Measurements from ENCODE around the gene TAOK1.
"Not testable (repeated sequence)": the region's sequence is repeated elsewhere in the genome, so short reads cannot be mapped to it uniquely, and the experiment has no call there.

The TAOK1 gene

DNA sequence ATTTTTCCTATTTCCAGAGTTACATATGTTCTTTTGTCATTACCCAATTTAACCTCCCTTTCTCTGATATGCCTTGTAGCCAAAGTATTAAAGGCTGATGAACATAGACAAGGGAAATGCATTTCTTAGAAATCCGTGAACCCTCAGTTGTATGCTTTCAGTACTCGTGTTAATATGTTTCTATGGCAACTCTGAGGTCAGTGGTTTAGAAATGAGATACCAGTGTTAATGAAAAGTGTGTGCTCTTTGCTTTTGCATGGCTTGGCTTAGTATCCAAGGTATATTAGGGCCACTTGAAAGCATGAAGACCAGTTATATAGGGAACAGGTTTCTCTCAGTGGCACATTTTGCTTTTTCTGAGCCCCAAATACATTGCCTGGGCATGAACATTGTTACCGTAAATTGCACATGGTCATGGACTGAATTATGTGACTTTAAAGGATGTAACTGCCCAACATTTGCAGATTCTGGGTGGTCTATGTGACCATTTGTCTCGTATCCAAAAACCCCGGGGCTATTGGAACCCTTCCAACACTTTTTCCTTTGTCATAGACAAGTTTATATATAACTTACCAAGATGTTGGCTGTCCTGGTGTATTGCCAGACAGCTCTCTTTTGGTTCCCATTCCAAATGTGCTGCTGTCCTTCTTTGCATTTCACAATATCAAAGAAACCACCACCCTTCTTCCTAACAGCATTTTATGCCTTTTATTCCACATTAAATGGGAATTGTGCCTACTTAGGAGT lies 159.2 kb downstream of the TAOK1 start:
- DNase-seq = no peak

- DNase-seq = no peak
Observed at GRCh38 chr17:29555840-29556239, 165.7 kb downstream of the TAOK1 start.

DNA sequence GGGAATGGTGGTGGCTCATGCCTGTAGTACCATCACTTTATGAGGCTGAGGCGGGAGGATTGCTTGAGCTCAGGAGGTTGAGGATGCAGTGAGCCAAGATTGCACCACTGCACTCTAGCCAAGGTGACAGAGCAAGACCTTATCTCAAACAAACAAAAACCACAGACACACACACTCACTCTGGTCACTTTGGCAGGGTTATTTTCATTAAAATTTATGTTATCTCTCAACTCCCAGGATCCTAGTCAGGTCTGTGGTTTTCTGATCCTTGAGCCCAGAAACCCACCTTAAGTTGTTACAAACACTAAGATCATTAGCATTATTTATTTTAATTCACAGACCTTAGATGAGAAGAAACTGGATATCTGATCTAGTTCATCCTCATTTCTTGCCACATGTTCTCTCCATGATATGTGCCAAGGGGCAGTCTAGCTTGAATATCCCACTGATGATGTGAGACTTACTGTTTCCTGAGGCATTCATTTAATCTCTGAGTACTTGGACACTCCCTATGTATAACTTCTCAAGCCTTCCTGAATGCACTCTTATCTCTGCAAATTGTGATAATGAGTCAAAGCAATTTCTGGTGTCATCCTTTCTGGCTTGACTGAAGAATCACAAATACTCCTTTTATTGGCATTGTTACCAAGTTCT lies 167.0 kb downstream of the TAOK1 start:
- DNase-seq = no peak

- DNase-seq = no peak
Observed at GRCh38 chr17:29557739-29558116, 167.6 kb downstream of the TAOK1 start.

DNA sequence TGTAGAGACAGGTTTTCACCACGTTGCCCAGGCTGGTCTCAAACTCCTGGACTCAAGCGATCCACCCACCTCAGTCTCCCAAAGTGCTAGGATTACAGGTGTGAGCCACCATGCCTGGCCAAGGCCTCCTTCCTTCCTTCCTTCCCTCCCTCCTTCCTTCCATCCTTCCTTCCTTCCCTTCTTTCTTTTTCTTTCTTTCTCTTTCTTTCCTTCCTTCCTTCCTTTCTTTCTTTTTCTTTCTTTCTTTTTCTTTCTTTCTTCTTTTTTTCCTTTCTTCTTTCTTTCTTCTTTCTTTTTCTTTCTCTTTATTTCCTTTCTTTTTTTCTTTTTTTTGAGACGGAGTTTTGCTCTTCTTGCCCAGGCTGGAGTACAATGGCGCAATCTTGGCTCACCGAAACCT lies 168.0 kb downstream of the TAOK1 start:
- not testable (repeated sequence) for DNase-seq

DNA sequence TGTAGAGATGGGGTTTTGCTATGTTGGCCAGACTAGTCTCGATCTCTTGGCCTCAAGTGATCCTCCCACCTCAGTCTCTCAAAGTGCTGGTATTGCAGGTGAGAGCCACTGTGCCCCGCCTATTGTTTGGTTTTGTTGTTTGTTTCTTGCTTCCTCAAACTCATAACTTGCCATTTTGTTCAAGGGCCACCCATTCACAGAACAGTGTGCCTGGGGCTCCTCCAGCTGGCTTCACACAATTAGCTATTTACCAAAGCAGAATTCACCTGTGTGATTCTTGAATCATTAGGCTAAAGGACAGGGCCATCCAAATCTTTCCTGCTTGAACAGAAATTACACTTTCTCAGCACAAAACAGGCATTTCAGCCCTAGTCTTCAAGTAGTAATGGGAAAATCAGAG lies 169.5 kb downstream of the TAOK1 start:
- DNase-seq = peak in 1 of 2 experiments; percentile 65

- peak; percentile 99 to 100 for DNase-seq
Observed at GRCh38 chr17:29560316-29560715, 170.2 kb downstream of the TAOK1 start.

DNA sequence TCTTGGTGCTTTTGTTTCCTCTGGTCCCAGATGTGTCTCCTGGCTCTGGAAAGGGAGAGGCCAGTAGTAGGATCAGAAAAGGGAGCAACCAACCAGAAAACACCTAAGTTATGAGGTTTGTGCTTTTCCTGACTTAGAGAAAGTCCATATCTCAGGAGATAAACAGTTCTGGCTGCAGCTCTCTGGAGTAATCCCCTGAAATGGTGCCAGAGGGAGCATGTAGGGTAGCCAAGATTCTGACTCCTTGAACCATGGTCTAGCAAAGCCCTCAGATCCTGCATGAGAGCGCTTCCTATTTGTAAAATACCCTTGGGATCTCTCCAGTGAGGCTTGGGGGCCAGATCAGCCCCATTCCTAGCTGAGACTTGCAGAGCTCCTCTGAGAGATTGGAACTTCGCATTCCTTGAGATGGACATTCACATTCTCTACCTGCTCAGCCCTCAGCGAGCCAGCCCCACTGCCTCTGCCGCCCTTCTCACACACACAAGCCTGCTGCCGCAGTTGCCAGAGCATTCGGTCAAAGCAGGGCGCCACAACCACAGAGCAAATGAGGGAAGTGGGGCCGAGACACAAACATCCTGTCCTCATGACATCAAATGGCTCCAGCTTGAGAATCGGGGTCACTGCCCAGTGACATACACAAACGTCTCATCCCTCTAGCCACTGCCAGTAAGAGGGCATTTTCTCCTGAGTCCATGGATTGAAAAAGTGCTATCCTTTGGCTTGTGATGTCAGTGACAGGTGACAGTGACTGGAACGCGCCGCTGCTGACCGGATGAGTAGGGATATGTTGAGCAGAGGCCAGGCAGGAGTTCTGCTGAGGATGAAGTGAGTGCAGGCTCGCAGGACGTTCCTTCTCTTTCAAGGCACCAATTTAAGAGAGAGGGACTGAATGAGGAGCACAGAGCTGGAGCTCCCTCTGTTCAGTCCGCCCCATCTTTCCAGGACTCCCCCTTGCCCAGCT lies 171.7 kb downstream of the TAOK1 start:
- peak in 1 of 2 experiments; percentile 42 for DNase-seq

GRCh38 chr17:29562615-29563014 lies 172.5 kb downstream of the TAOK1 start:
- no peak for DNase-seq

DNA sequence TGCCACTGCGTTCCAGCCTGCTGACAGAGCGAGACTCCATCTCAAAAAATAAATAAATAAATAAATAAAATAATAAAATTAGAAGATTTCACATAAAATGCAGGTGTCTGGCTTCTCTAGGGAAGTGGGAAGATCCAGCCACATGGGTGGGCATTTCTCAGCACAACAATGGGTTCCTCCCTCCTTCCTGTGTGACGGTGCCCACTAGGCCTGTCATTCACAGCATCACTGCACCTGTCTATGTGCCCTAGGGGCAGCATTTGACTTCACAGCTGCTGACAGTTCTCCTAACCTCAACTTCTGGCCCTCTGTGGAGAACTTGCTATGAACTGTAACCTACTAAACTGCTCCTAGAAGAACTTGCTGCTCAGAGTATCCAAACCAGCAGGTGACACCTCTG lies 173.7 kb downstream of the TAOK1 start:
- DNase-seq = peak in 1 of 2 experiments; percentile 38

DNA sequence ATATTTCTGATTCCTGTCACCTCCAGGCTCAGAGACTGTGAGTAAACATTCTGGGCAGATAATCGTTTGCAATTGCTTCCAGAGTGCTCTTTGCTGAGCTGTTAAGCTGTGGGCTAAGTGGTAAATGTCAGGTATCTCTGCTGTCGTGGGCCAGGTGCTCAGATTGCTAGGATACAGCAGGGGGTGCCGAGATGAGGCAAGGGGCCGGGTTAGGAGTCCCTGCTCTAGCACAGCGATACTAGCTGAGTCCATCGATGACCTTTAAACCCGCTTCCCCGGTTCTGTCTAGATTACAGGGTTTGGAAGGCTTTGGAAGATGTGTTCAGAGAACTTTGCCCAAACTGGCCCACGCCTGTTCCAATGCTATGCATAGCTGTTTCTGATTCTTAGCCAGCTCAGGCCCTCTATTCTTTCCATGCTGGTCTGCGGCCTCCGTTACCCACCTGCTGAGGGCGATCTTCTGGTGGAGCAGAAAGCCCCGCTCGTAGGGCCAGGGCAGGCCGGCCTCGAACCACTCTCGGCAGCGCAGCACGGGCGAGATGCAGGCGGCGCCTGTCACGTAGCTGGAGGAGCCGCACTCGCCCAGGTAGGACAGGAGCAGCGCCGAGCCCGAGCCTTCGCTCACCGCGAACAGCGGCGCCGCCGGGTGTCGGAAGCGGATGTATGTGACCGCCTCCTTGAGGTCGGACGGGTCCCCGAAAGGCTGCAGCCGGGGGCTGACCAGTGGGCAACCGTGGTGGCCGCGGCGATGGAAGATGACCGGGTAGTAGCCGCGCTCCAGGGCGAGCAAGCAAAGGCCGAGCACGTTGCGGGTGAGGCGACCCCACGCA lies 175.7 kb downstream of the TAOK1 start:
- DNase-seq = peak; percentile 57 to 79

GRCh38 chr17:29566473-29567303 lies 176.5 kb downstream of the TAOK1 start, which contains the start of gene ABHD15:
TSS of gene ABHD15 (minus strand) at chr17:29567037. CDS start at chr17:29566966, 71 bp downstream.
- DNase-seq = peak; percentile 69 to 84

GRCh38 chr17:29567304-29567553 lies 177.1 kb downstream of the TAOK1 start:
- DNase-seq = no peak

DNA sequence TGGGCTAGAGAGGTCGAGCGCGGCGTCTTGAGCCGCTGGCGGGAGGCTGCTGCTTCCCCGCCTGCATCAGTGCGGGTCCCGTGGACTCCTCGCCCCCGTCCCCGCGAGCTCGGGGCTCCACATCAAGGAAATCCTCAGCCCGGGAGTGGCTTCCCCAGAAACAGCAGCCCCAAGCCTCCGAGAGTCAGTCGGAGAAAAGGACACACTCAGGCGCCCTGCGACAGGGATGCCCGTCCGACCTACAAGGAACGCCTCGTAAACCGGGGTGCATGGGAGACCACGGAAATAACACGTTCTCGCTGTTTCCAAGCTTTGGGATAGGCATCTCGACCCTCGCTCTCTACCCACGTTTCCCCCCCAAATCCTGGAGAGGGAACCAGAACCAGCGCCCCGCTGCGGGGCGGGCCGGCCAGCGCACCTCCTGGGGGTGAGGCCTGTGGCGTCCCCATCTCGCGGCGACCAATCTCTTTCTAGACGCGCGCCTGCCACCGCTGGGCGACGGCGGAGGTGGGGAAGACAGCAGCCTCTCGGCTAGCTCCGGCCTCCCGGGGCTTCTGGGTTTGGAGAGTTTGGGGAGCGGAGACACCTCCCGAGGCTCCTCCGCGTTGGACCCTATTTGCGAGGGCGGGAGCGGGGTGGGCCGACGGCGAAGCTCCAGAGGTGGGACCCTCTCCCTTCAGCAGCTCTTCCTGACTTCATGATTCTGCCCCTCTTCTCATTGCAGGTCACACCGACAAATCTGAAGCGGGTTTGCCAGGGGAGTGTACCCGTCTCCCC lies 177.6 kb downstream of the TAOK1 start:
- peak; percentile 83 to 88 for DNase-seq

DNA sequence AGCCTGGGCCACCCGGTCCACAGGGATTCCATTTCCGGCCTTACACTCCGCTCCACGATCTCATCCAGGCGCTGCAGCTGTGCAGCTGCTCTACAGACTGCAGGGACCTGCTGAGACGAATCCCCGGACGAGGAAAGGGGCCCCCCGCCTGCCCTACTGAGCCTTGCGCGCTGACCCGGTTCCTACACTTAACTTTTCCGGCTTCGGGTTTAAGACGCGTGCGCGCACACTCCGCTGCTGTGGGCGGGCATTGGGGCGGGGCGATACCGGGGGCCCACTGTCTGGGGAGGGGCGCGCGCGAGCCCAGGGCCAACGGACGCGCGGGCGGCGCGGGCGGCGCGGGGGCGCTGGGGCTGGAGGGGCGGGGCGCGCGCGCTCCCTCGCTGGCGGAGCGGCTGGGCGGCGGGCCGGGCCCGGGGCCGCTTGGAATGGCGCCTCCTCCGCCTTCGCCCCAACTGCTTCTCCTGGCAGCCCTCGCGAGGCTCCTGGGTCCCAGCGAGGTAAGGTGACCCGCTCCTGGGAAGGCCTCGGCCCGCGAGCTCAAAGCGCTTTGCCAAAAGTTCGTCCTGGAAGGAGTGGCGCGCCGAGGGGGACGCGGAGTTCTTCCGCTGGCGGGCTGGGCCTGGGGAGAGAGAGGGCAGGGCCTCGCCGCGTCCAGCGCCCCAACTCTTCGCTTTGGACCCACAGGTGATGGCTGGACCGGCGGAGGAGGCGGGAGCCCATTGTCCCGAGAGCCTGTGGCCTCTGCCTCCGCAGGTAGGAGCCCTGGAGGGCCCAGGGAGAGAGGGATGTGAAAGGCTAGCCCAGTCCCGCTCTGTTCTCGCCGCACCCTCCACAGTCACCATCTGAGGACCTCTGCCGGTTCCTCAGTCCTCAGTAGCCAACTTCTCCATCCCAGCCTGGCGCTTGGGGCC lies 178.4 kb downstream of the TAOK1 start, which contains the start of gene TP53I13:
Gene TP53I13 (plus strand): TSS at position 371 of the 914 bp plus-strand sequence. CDS start 58 bp downstream, at position 429.
- peak; percentile 92 to 96 for DNase-seq

DNA sequence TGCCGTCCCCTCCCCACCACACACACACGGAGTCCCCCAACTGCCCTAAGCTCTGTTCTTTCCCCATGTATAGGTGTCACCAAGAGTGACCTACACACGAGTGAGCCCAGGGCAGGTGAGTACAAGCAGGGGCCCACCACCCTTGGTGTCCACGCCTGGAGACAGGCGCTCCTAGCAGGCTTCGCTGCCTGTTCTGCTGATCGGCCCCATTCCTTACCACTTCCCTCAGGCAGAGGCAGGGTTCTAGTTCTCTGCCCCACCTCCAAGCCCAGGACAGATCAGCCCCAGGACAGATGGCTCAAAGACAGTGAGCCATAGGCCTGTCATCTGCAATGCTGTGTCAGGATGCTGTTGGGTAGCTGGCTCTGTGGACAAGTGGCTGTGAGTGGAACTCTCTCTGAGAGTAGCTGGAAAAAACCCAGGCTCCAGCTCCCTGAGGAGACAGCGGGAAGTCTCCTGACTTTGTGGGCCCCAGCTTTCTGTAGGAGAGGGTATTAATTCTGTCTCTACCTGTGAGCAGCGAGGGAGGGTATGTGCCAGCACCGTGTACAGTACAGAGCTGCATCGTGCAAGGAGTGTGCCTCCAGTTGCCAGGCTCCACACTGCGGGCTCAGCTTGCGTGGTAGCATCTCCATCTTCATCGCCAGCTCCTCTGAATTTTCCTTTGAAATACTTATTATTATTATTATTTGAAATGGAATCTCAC lies 179.2 kb downstream of the TAOK1 start:
- DNase-seq = peak; percentile 44 to 80

GRCh38 chr17:29570521-29570920 lies 180.4 kb downstream of the TAOK1 start:
- no peak for DNase-seq

GRCh38 chr17:29571486-29571882 lies 181.3 kb downstream of the TAOK1 start:
- no peak for DNase-seq
